Epithelial cell of proximal tubule (primary cell): ENCODE data around the gene CNTN2. TPM values are rescaled to one million over a fixed set of nuclear protein-coding genes. Genes with fewer than 3 reads are reported as not detected.

Source experiments
- DNase-seq: peaks from one replicate; pipeline ENCODE4 v3.0.0-alpha.2; 2011; ENCODE audit warnings: low read depth
- H3K4me3 ChIP-seq: 2 replicates; pipeline ENCODE4 v1.5.1; 2011; ENCODE audit warnings: low read depth, mild to moderate bottlenecking, low read length
- CTCF ChIP-seq: conservative IDR thresholded peaks from 2 replicates; pipeline ENCODE4 v1.5.1; 2012; ENCODE audit warnings: low read depth, mild to moderate bottlenecking, low read length
- total RNA-seq: library from RNA; depleted of rRNA; stranded (reverse); fragments of >200 nt; gene quantifications from 2 replicates; pipeline ENCODE4 v1.2.3, GENCODE V29; 2015

The CNTN2 gene
- total RNA-seq, 1 donor from 2014 or later = not detected

GRCh38 chr1:205014783-205015182, 28.2 kb upstream of the CNTN2 start:
- DNase-seq = no peak
- no peak for TF ChIP-seq CTCF
- H3K4me3 ChIP-seq = no peak overlapping the region

GRCh38 chr1:205015241-205015640, 27.8 kb upstream of the CNTN2 start:
- no peak for TF ChIP-seq CTCF
- no peak overlapping the region for H3K4me3 ChIP-seq
- DNase-seq = no peak

GRCh38 chr1:205016075-205016474, 26.9 kb upstream of the CNTN2 start:
- TF ChIP-seq CTCF = no peak
- DNase-seq = no peak
- H3K4me3 ChIP-seq = no peak overlapping the region

GRCh38 chr1:205016584-205016983, 26.4 kb upstream of the CNTN2 start:
- no peak overlapping the region for H3K4me3 ChIP-seq
- TF ChIP-seq CTCF = no peak
- DNase-seq = no peak

- no peak overlapping the region for H3K4me3 ChIP-seq
- TF ChIP-seq CTCF = no peak
- DNase-seq = no peak
Observed at GRCh38 chr1:205017001-205017400, 26.0 kb upstream of the CNTN2 start.

GRCh38 chr1:205017766-205018165, 25.2 kb upstream of the CNTN2 start:
- no peak for DNase-seq
- no peak overlapping the region for H3K4me3 ChIP-seq
- no peak for TF ChIP-seq CTCF

GRCh38 chr1:205018381-205018780, 24.6 kb upstream of the CNTN2 start:
- H3K4me3 ChIP-seq = no peak overlapping the region
- TF ChIP-seq CTCF = no peak
- DNase-seq = no peak
